Measurements from ENCODE around the gene ST6GALNAC3. TPM values are rescaled to one million over a fixed set of nuclear protein-coding genes. Genes with fewer than 3 reads are reported as not detected.

Gene ST6GALNAC3
- polyA plus RNA-seq, 1 donor (not counting 4 experiments of a cell fraction or from before 2014, with no cell fraction given): 0.08 TPM

GRCh38 chr1:76481672-76482071, 407.1 kb downstream of the ST6GALNAC3 start:
- FAIRE-seq (no peak), DNase-seq (ENCODE audit: low read depth, low spot score) (no peak)
- Histone ChIP-seq H4K20me1 (ENCODE audit: control insufficient read depth, extremely low read depth, insufficient read depth, low read length) (no peaks in the 10 kb centered on the region), H3K4me2 (ENCODE audit: control insufficient read depth, extremely low read depth, insufficient read depth, low read depth, low read length) (no peak overlapping the region), H2AFZ (ENCODE audit: control insufficient read depth, low read length) (no peak overlapping the region), H3K27me3 (ENCODE audit: control insufficient read depth, extremely low read depth, insufficient read depth, low read length) (no peaks in the 10 kb centered on the region), H3K9me1 (ENCODE audit: control insufficient read depth, extremely low read depth, insufficient read depth, low read length) (no peaks in the 10 kb centered on the region), H3K36me3 (ENCODE audit: control insufficient read depth in 2 of 2, extremely low read depth in 1 of 2, insufficient read depth in 2 of 2, low read length in 2 of 2) (no peaks in the 10 kb centered on the region), H3K9me3 (ENCODE audit: control insufficient read depth, low read depth, low read length) (no peaks in the 10 kb centered on the region), H3K9ac (ENCODE audit: control insufficient read depth, extremely low read depth, insufficient read depth, low read length) (no peak overlapping the region), H3K4me3 (ENCODE audit: control insufficient read depth in 2 of 3, extremely low read depth in 1 of 3, insufficient read depth in 2 of 3, low read depth in 1 of 3, low read length in 3 of 3) (no peak overlapping the region), H3K4me1 (ENCODE audit: control insufficient read depth, extremely low read depth, insufficient read depth, low read length) (no peaks in the 10 kb centered on the region), H3K27ac (ENCODE audit: control insufficient read depth, insufficient read depth, low read length) (no peak overlapping the region), H3K79me2 (ENCODE audit: control insufficient read depth, insufficient read depth, low read length) (no peaks in the 10 kb centered on the region)
- TF ChIP-seq CTCF (optimal IDR thresholded peaks at IDR 0.05 in 1 of 3, IDR thresholded peaks at IDR 0.05 in 1 of 3, conservative IDR thresholded peaks at IDR 0.05 in 1 of 3; ENCODE audit: extremely low read depth in 1 of 3, insufficient read depth in 2 of 3, low read length in 3 of 3): no peak
- no peak for TF ChIP-seq EZH2 (IDR thresholded peaks at IDR 0.05; ENCODE audit: low read length)
- dilution Hi-C loops (cut with MboI; ENCODE audit: extremely low pct_ligation_motif_present, low sequenced_read_pairs): no loop called here

DNA sequence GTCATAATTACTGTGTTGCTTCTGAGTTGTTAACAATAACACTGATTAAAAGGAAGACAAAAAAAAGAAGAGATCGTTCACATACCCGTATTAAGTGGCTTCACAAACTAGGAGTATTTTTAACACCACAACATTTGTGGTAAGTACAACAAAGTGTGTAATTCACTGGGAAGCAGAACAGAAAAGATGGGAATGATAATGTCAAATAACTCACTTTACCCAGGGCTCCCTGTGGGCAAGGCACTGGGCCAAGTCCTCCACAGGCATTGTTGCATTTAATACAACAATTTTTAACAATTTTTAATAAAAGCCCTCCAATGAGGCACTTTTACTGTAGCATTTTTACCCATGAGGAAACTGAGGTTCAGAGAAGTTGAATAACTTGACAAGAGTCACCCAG, 407.7 kb downstream of the ST6GALNAC3 start:
- Histone ChIP-seq H3K79me2 (ENCODE audit: control insufficient read depth, insufficient read depth, low read length) (no peaks in the 10 kb centered on the region), H3K9me1 (ENCODE audit: control insufficient read depth, extremely low read depth, insufficient read depth, low read length) (no peaks in the 10 kb centered on the region), H3K4me2 (ENCODE audit: control insufficient read depth, extremely low read depth, insufficient read depth, low read depth, low read length) (no peak overlapping the region), H4K20me1 (ENCODE audit: control insufficient read depth, extremely low read depth, insufficient read depth, low read length) (no peaks in the 10 kb centered on the region), H3K4me3 (ENCODE audit: control insufficient read depth in 2 of 3, extremely low read depth in 1 of 3, insufficient read depth in 2 of 3, low read depth in 1 of 3, low read length in 3 of 3) (no peak overlapping the region), H3K27ac (ENCODE audit: control insufficient read depth, insufficient read depth, low read length) (no peak overlapping the region), H3K27me3 (ENCODE audit: control insufficient read depth, extremely low read depth, insufficient read depth, low read length) (no peaks in the 10 kb centered on the region), H3K9me3 (ENCODE audit: control insufficient read depth, low read depth, low read length) (no peaks in the 10 kb centered on the region), H3K36me3 (ENCODE audit: control insufficient read depth in 2 of 2, extremely low read depth in 1 of 2, insufficient read depth in 2 of 2, low read length in 2 of 2) (no peaks in the 10 kb centered on the region), H2AFZ (ENCODE audit: control insufficient read depth, low read length) (no peak overlapping the region), H3K4me1 (ENCODE audit: control insufficient read depth, extremely low read depth, insufficient read depth, low read length) (no peaks in the 10 kb centered on the region), H3K9ac (ENCODE audit: control insufficient read depth, extremely low read depth, insufficient read depth, low read length) (no peak overlapping the region)
- dilution Hi-C loops (cut with MboI; ENCODE audit: extremely low pct_ligation_motif_present, low sequenced_read_pairs): no loop called here
- TF ChIP-seq CTCF (optimal IDR thresholded peaks at IDR 0.05 in 1 of 3, IDR thresholded peaks at IDR 0.05 in 1 of 3, conservative IDR thresholded peaks at IDR 0.05 in 1 of 3; ENCODE audit: extremely low read depth in 1 of 3, insufficient read depth in 2 of 3, low read length in 3 of 3): no peak
- TF ChIP-seq EZH2 (IDR thresholded peaks at IDR 0.05; ENCODE audit: low read length): no peak
- DNase-seq (ENCODE audit: low read depth, low spot score) (no peak), FAIRE-seq (no peak)

Data from keratinocyte (primary cell).